Measurements from ENCODE around the gene AAK1. TPM values are rescaled to one million over a fixed set of nuclear protein-coding genes. Genes with fewer than 3 reads are reported as not detected.

Gene AAK1
- total RNA-seq, 1 experiment from 2014 or later = 30.6 TPM

- H3K18ac ChIP-seq (ENCODE audit: insufficient read length, low read depth, low read length) = no peak overlapping the region
- whole genome bisulfite sequencing (ENCODE audit: extremely low coverage, insufficient read length, low lambda C conversion rate) = no CpG with 5 or more reads among the region's 2 CpGs
- H3K4me2 ChIP-seq (ENCODE audit: insufficient read depth, insufficient read length, low read length) = no peak overlapping the region
- no peaks in the 10 kb centered on the region for H3K9me3 Mint-ChIP-seq
- no peaks in the 10 kb centered on the region for H3K4me1 ChIP-seq (ENCODE audit: insufficient read depth, low read length)
- no peak overlapping the region for H2AFZ ChIP-seq (ENCODE audit: low read length)
- H3K27ac Mint-ChIP-seq = no peak overlapping the region
- H3K4me1 Mint-ChIP-seq = peaks cover 10 to 12% of the 10 kb centered on the region in 2 experiments
- H2BK120ac ChIP-seq (ENCODE audit: low read depth, low read length, poor library complexity, severe bottlenecking) = no peak overlapping the region
- H4K91ac ChIP-seq (ENCODE audit: insufficient read length, low read depth, low read length) = no peak overlapping the region
- no peak for DNase-seq
- TF ChIP-seq CTCF (conservative IDR thresholded peaks at IDR 0.05) = no peak
- H4K20me1 ChIP-seq (ENCODE audit: control insufficient read depth, insufficient read depth, insufficient read length) = no peaks in the 10 kb centered on the region
- no peaks in the 10 kb centered on the region for H3K23me2 ChIP-seq (ENCODE audit: insufficient read length, low read depth, low read length, poor library complexity, severe bottlenecking)
- H4K5ac ChIP-seq (ENCODE audit: insufficient read length, low read depth, low read length) = no peak overlapping the region
- H3K56ac ChIP-seq (ENCODE audit: insufficient read length, low read depth, low read length) = no peak overlapping the region
- H2BK20ac ChIP-seq (ENCODE audit: low read depth, low read length, poor library complexity, severe bottlenecking) = no peak overlapping the region
- H3K79me1 ChIP-seq (ENCODE audit: insufficient read depth, low read depth, low read length, poor library complexity, severe bottlenecking) = no peaks in the 10 kb centered on the region
- no peaks in the 10 kb centered on the region for H3K36me3 Mint-ChIP-seq (ENCODE audit: insufficient read depth in 1 of 3, low read depth in 3 of 3)
- H3K27me3 ChIP-seq (ENCODE audit: insufficient read depth, low read length) = no peaks in the 10 kb centered on the region
- H3T11ph ChIP-seq (ENCODE audit: low read length) = no peak overlapping the region
- no peak overlapping the region for H3K4me3 Mint-ChIP-seq
- no peaks in the 10 kb centered on the region for H3K79me2 ChIP-seq (ENCODE audit: insufficient read depth, low read length)
- no peak overlapping the region for H3K9ac ChIP-seq (ENCODE audit: extremely low read depth, insufficient read length, low read length)
- no peak overlapping the region for H3K4ac ChIP-seq (ENCODE audit: low read depth, low read length)
- H3K9me3 ChIP-seq (ENCODE audit: control insufficient read depth, low read depth, low read length) = no peaks in the 10 kb centered on the region
- H3K27me3 Mint-ChIP-seq (ENCODE audit: low read depth) = no peaks in the 10 kb centered on the region
- no peak overlapping the region for H3K14ac ChIP-seq (ENCODE audit: insufficient read depth, low read length)
- no peak overlapping the region for H2BK12ac ChIP-seq (ENCODE audit: insufficient read length, low read depth, low read length)
- H2BK5ac ChIP-seq (ENCODE audit: insufficient read length, low read length) = no peak overlapping the region
- no peak overlapping the region for H3K27ac ChIP-seq (ENCODE audit: insufficient read length, low read depth, low read length)
- H4K8ac ChIP-seq (replicated peaks; ENCODE audit: insufficient read length, low read depth, low read length) = no peak overlapping the region
- no peak overlapping the region for H2BK15ac ChIP-seq (ENCODE audit: low read depth, low read length)
- no peak overlapping the region for H3K23ac ChIP-seq (ENCODE audit: insufficient read length, low read depth, low read length)
- H2AK5ac ChIP-seq (ENCODE audit: insufficient read length, low read length) = no peak overlapping the region
Observed at GRCh38 chr2:69570474-69570873, 73.1 kb downstream of the AAK1 start.
